ENCODE data around the gene CFAP119. TPM values are rescaled to one million over a fixed set of nuclear protein-coding genes. Genes with fewer than 3 reads are reported as not detected.
A peak's percentile ranks its signal among the peaks of the same experiment; 100 is the strongest.

The CFAP119 gene
- total and polyA plus RNA-seq, 9 of the 15 experiments (the other 6 are each of a cell fraction or from before 2014, with no cell fraction given): 5.5 to 33.7 (median 9.6) TPM

- CTCF ChIA-PET (ENCODE audit: low intra/inter-chr PET ratio): no interaction called here
- H3K27ac ChIP-seq (ENCODE audit: extremely low read depth, low read depth, low read length): no peak overlapping the region
- ATAC-seq: no peak
- no peak overlapping the region for H3K4me2 ChIP-seq (ENCODE audit: insufficient read depth, low read length)
- no TSS peak for BruUV-seq (replicated peaks)
- TF ChIP-seq KDM1A (IDR thresholded peaks at IDR 0.05) (no peak), POLR2G (IDR thresholded peaks at IDR 0.05; ENCODE audit: low read depth, low read length) (0 out of 2 replicates have a peak, but pooled peaks have one; percentile 31)
- DNase-seq (ENCODE audit: extremely low read depth in 1 of 4, low spot score in 3 of 4): no peak
- H3K27me3 ChIP-seq (ENCODE audit: control insufficient read depth in 2 of 2, insufficient read depth in 2 of 2, low read length in 2 of 2): no peaks in the 10 kb centered on the region
- peaks cover 64% of the 10 kb centered on the region for H3K36me3 ChIP-seq (ENCODE audit: control insufficient read depth, insufficient read depth, low read length)
- peak overlapping the region in 1 of 2 experiments; percentile 80; a peak in 2 of 4 replicates for H3K9ac ChIP-seq (ENCODE audit: insufficient read depth in 1 of 2, low read depth in 2 of 2, low read length in 2 of 2)
- 92% methylated on average over 9 of the region's 11 CpGs for WGBS (ENCODE audit: insufficient coverage, low coverage, missing lambda C conversion rate)
- H3K9me3 ChIP-seq (replicated peaks; ENCODE audit: control insufficient read depth, insufficient read depth, low read depth, low read length): no peaks in the 10 kb centered on the region
- no peak overlapping the region for H2AFZ ChIP-seq (ENCODE audit: low read depth, low read length)
- intact Hi-C loops (cut with micrococcal nuclease) (no loop called here), in situ Hi-C loops (cut with MboI) (no loop called here)
- peaks cover 5% of the 10 kb centered on the region for H3K9me1 ChIP-seq (ENCODE audit: control insufficient read depth, insufficient read depth, low read length)
- peaks cover 16 to 25% of the 10 kb centered on the region in 2 experiments; a peak in 4 of 5 replicates for H3K4me1 ChIP-seq (replicated peaks in 1 of 2; ENCODE audit: control insufficient read depth in 2 of 2, insufficient read depth in 2 of 2, low read length in 2 of 2)
- POLR2A ChIA-PET: interaction anchor here (0.6 to 1.3 kb wide), 4 partner anchors 14 to 113 kb away, joined by 3 to 6 read pairs (median 4); no protein-coding TSS in a partner anchor
- no peak for FAIRE-seq
- no peaks in the 10 kb centered on the region for H4K20me1 ChIP-seq (replicated peaks; ENCODE audit: control insufficient read depth, insufficient read depth, low read length)
- H3K79me2 ChIP-seq (ENCODE audit: control insufficient read depth, insufficient read depth, low read length): peaks cover 4% of the 10 kb centered on the region
- no peak overlapping the region for H3K4me3 ChIP-seq
These were observed 18.1 kb downstream of the CFAP119 start for GRCh38 chr16:30743716-30744115.

DNA sequence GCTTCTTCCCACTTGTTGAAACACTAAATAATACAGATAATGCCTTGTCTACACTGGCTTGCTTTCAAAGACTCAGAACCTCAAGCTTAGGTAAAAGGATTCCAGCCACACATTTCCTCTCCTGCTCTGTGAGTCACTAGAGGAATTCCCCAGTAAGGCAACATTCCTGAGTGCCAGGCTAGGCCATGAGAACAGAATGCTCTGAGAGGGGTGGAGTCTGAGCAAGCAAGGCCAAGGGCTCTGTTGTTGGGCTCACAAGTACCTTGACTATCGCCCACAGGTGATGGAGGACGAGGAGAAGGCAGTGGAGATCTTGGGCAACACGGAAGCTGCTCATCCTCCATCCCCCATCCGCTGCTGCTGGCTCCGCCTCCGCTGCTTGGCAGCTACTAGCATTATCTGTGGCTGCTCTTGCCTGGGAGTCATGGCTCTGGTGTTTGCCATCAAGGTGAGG is 20.4 kb downstream of the CFAP119 start:
- FAIRE-seq (no peak), DNase-seq (ENCODE audit: extremely low read depth in 1 of 4, low spot score in 3 of 4) (no peak), ATAC-seq (no peak)
- Histone ChIP-seq H3K27me3 (ENCODE audit: control insufficient read depth in 2 of 2, insufficient read depth in 2 of 2, low read length in 2 of 2) (no peaks in the 10 kb centered on the region), H2AFZ (ENCODE audit: low read depth, low read length) (no peak overlapping the region), H3K4me1 (replicated peaks in 1 of 2; ENCODE audit: control insufficient read depth in 2 of 2, insufficient read depth in 2 of 2, low read length in 2 of 2) (peaks cover 10 to 23% of the 10 kb centered on the region in 2 experiments; a peak in 4 of 5 replicates), H3K9me3 (replicated peaks; ENCODE audit: control insufficient read depth, insufficient read depth, low read depth, low read length) (no peaks in the 10 kb centered on the region), H3K9ac (ENCODE audit: insufficient read depth in 1 of 2, low read depth in 2 of 2, low read length in 2 of 2) (peak overlapping the region in 1 of 2 experiments; percentile 72; a peak in 2 of 4 replicates), H3K79me2 (ENCODE audit: control insufficient read depth, insufficient read depth, low read length) (no peaks in the 10 kb centered on the region; the same call in 2 of the 3 replicates), H3K36me3 (ENCODE audit: control insufficient read depth, insufficient read depth, low read length) (peaks cover 86% of the 10 kb centered on the region), H3K27ac (ENCODE audit: extremely low read depth, low read depth, low read length) (no peak overlapping the region), H3K9me1 (ENCODE audit: control insufficient read depth, insufficient read depth, low read length) (peaks cover 5% of the 10 kb centered on the region), H3K4me3 (no peak overlapping the region), H3K4me2 (ENCODE audit: insufficient read depth, low read length) (no peak overlapping the region), H4K20me1 (replicated peaks; ENCODE audit: control insufficient read depth, insufficient read depth, low read length) (no peaks in the 10 kb centered on the region)
- ChIA-PET POLR2A (interaction anchor here (0.6 to 1.0 kb wide), 3 partner anchors 9 to 64 kb away, joined by 3 to 4 read pairs (median 3); no protein-coding TSS in a partner anchor), CTCF (ENCODE audit: low intra/inter-chr PET ratio) (no interaction called here)
- intact Hi-C loops (cut with micrococcal nuclease) (no loop called here), in situ Hi-C loops (cut with MboI) (no loop called here)
- 87% methylated on average over 6 of the region's 6 CpGs for WGBS (ENCODE audit: insufficient coverage, low coverage, missing lambda C conversion rate)
- no TSS peak for BruUV-seq (replicated peaks)
- TF ChIP-seq TEAD2 (tag; IDR thresholded peaks at IDR 0.05) (no peak), ZFP30 (CRISPR knock-in tag; IDR thresholded peaks at IDR 0.05; ENCODE audit: borderline replicate concordance) (no peak), HDAC1 (IDR thresholded peaks at IDR 0.05) (no peak)
- TF ChIP-seq, protein P1, sequence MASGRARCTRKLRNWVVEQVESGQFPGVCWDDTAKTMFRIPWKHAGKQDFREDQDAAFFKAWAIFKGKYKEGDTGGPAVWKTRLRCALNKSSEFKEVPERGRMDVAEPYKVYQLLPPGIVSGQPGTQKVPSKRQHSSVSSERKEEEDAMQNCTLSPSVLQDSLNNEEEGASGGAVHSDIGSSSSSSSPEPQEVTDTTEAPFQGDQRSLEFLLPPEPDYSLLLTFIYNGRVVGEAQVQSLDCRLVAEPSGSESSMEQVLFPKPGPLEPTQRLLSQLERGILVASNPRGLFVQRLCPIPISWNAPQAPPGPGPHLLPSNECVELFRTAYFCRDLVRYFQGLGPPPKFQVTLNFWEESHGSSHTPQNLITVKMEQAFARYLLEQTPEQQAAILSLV (tag; IDR thresholded peaks at IDR 0.05): no peak

All from K562 (cell line).